ENCODE measurements around the gene TMEM37. TPM values are rescaled to one million over a fixed set of nuclear protein-coding genes. Genes with fewer than 3 reads are reported as not detected.

Gene TMEM37
- total RNA-seq, 1 experiment from 2014 or later: 4.2 TPM

DNA sequence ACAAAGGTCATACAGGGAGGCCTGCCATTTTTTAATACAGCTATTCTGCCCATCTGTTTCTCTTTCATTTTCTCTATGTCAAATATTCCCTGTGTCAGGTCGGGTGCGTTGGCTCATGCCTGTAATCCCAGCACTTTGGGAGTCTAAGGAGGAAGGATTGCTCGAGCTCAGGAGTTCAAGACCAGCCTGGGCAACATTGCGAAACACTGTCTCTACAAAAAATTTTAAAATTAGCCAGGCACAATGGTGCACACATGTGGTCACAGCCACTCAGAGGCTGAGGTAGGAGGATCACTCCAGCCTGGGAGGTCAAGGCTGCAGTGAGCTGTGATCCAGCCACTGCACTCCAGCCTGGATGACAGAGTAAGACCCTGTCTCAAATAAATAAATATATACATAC is 34.7 kb downstream of the TMEM37 start:
- peaks cover 6% of the 10 kb centered on the region; the same call in 1 of the 2 replicates for H3K27me3 Mint-ChIP-seq (ENCODE audit: low read depth)
- H4K91ac ChIP-seq (ENCODE audit: insufficient read length, low read depth, low read length): no peak overlapping the region
- H3K14ac ChIP-seq (ENCODE audit: insufficient read depth, low read length): no peak overlapping the region
- TF ChIP-seq CTCF (conservative IDR thresholded peaks at IDR 0.05): no peak
- H2BK20ac ChIP-seq (ENCODE audit: low read depth, low read length, poor library complexity, severe bottlenecking): no peak overlapping the region
- no peaks in the 10 kb centered on the region for H3K36me3 Mint-ChIP-seq (ENCODE audit: insufficient read depth in 1 of 3, low read depth in 3 of 3)
- H3K9ac ChIP-seq (ENCODE audit: extremely low read depth, insufficient read length, low read length): no peak overlapping the region
- H4K20me1 ChIP-seq (ENCODE audit: control insufficient read depth, insufficient read depth, insufficient read length): no peaks in the 10 kb centered on the region
- H2AFZ ChIP-seq (ENCODE audit: low read length): no peak overlapping the region
- no CpG with 5 or more reads among the region's 4 CpGs for WGBS (ENCODE audit: extremely low coverage, insufficient read length, low lambda C conversion rate)
- H3K79me1 ChIP-seq (ENCODE audit: insufficient read depth, low read depth, low read length, poor library complexity, severe bottlenecking): no peaks in the 10 kb centered on the region
- H2BK120ac ChIP-seq (ENCODE audit: low read depth, low read length, poor library complexity, severe bottlenecking): no peak overlapping the region
- no peak overlapping the region for H2BK15ac ChIP-seq (ENCODE audit: low read depth, low read length)
- H3K27ac Mint-ChIP-seq: no peak overlapping the region
- no peak overlapping the region for H3K4me3 Mint-ChIP-seq
- no peaks in the 10 kb centered on the region for H3K27me3 ChIP-seq (ENCODE audit: insufficient read depth, low read length)
- no peaks in the 10 kb centered on the region for H3K9me3 ChIP-seq (ENCODE audit: control insufficient read depth, low read depth, low read length)
- H3K79me2 ChIP-seq (ENCODE audit: insufficient read depth, low read length): no peaks in the 10 kb centered on the region
- H4K8ac ChIP-seq (replicated peaks; ENCODE audit: insufficient read length, low read depth, low read length): no peak overlapping the region
- no peaks in the 10 kb centered on the region for H3K23me2 ChIP-seq (ENCODE audit: insufficient read length, low read depth, low read length, poor library complexity, severe bottlenecking)
- H2BK12ac ChIP-seq (ENCODE audit: insufficient read length, low read depth, low read length): no peak overlapping the region
- no peak overlapping the region for H3T11ph ChIP-seq (ENCODE audit: low read length)
- H3K56ac ChIP-seq (ENCODE audit: insufficient read length, low read depth, low read length): no peak overlapping the region
- H3K9me3 Mint-ChIP-seq: no peaks in the 10 kb centered on the region
- H3K4me1 Mint-ChIP-seq: peaks cover 10 to 20% of the 10 kb centered on the region in 2 experiments
- H3K23ac ChIP-seq (ENCODE audit: insufficient read length, low read depth, low read length): no peak overlapping the region
- H4K5ac ChIP-seq (ENCODE audit: insufficient read length, low read depth, low read length): no peak overlapping the region
- H3K4ac ChIP-seq (ENCODE audit: low read depth, low read length): no peak overlapping the region
- no peaks in the 10 kb centered on the region for H3K4me1 ChIP-seq (ENCODE audit: insufficient read depth, low read length)
- H2AK5ac ChIP-seq (ENCODE audit: insufficient read length, low read length): no peak overlapping the region
- H3K18ac ChIP-seq (ENCODE audit: insufficient read length, low read depth, low read length): no peak overlapping the region
- no peak for DNase-seq
- H2BK5ac ChIP-seq (ENCODE audit: insufficient read length, low read length): no peak overlapping the region
- no peak overlapping the region for H3K4me2 ChIP-seq (ENCODE audit: insufficient read depth, insufficient read length, low read length)
- H3K27ac ChIP-seq (ENCODE audit: insufficient read length, low read depth, low read length): no peak overlapping the region
